Right atrium auricular region (tissue), 2 donors: ENCODE results near the gene PPM1B. TPM values are rescaled to one million over a fixed set of nuclear protein-coding genes. Genes with fewer than 3 reads are reported as not detected.

Experiments used
- DNase-seq: peaks from one replicate; pipeline ENCODE4 v3.0.0-alpha.2; 2019; ENCODE audit warnings: low spot score
- H3K27ac ChIP-seq, 2 donors: fragments of 200-600 bp; sonication (generic); 1 replicate in 1 of 2; 2 replicates in 1 of 2; pipeline ENCODE4 v1.5.1; 2016 to 2019
- H3K27me3 ChIP-seq, 2 donors: fragments of 200-600 bp; sonication (generic); one replicate each; pipeline versions ENCODE4 v1.5.1 to v1.6.0; 2017 to 2019
- H3K36me3 ChIP-seq: fragments of 200-600 bp; sonication (generic); one replicate; pipeline ENCODE4 v1.5.1; 2016
- H3K4me1 ChIP-seq, 2 donors: fragments of 200-600 bp; sonication (generic); one replicate each; pipeline versions ENCODE4 v1.5.1 to v1.6.0; 2017 to 2019
- H3K4me3 ChIP-seq, 2 donors: fragments of 200-600 bp; sonication (generic); 1 replicate in 1 of 2; 2 replicates in 1 of 2; pipeline ENCODE4 v1.5.1; 2017 to 2019; ENCODE audit warnings: mild to moderate bottlenecking in 1 of 2, moderate library complexity in 1 of 2
- H3K9me3 ChIP-seq, 2 donors: fragments of 200-600 bp; sonication (generic); one replicate each; pipeline ENCODE4 v1.5.1; 2019
- total RNA-seq, 2 donors: library from RNA; depleted of rRNA; stranded (reverse); fragments of >200 nt; gene quantifications; one replicate each; pipeline ENCODE4 v1.1.0, GENCODE V29; 2016
- TF ChIP-seq, protein P1 (sequence below), 2 donors: fragments of 200-600 bp; sonication (generic); IDR thresholded peaks; one replicate each; pipeline ENCODE4 v1.5.1; 2019; ENCODE audit warnings: antibody characterized with exemption in 2 of 2

PPM1B gene
- total RNA-seq, 2 donors from 2014 or later = 21.4 to 38.6 TPM

- Histone ChIP-seq H3K27ac (no peak overlapping the region), H3K4me3 (no peak overlapping the region), H3K36me3 (no peaks in the 10 kb centered on the region), H3K27me3 (no peaks in the 10 kb centered on the region), H3K4me1 (peaks cover 0 to 28% of the 10 kb centered on the region in 2 donors), H3K9me3 (no peaks in the 10 kb centered on the region)
- TF ChIP-seq, protein P1, sequence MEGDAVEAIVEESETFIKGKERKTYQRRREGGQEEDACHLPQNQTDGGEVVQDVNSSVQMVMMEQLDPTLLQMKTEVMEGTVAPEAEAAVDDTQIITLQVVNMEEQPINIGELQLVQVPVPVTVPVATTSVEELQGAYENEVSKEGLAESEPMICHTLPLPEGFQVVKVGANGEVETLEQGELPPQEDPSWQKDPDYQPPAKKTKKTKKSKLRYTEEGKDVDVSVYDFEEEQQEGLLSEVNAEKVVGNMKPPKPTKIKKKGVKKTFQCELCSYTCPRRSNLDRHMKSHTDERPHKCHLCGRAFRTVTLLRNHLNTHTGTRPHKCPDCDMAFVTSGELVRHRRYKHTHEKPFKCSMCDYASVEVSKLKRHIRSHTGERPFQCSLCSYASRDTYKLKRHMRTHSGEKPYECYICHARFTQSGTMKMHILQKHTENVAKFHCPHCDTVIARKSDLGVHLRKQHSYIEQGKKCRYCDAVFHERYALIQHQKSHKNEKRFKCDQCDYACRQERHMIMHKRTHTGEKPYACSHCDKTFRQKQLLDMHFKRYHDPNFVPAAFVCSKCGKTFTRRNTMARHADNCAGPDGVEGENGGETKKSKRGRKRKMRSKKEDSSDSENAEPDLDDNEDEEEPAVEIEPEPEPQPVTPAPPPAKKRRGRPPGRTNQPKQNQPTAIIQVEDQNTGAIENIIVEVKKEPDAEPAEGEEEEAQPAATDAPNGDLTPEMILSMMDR (IDR thresholded peaks at IDR 0.05) = no peak
- DNase-seq = no peak
Observed at GRCh38 chr2:44181648-44182047, 13.0 kb downstream of the PPM1B start.

DNA sequence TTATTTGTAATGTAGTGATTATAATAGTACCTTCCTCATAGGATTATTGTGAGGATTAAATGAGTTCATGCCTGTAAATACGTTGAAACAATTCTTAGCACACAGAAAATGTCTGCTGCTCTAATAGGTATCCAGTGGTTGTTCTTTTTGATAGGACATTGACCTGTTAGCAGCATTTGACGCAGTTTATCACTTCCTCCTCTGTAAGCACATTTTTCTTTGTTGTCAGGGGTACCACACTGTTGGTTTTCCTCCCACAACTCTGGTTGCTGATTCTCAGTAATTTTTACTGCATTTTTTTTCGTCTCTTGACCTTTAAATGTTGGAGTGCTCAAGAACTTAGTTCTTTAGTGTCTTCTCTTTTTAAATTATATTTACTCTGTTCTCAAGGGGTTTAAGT is 15.4 kb downstream of the PPM1B start:
- no peak for DNase-seq
- Histone ChIP-seq H3K27ac (no peak overlapping the region), H3K9me3 (no peaks in the 10 kb centered on the region), H3K27me3 (no peaks in the 10 kb centered on the region), H3K4me3 (no peak overlapping the region), H3K4me1 (peaks cover 0 to 19% of the 10 kb centered on the region in 2 donors), H3K36me3 (no peaks in the 10 kb centered on the region)
- TF ChIP-seq, protein P1 (IDR thresholded peaks at IDR 0.05) = no peak

GRCh38 chr2:44186810-44187209 is 18.1 kb downstream of the PPM1B start:
- no peak for DNase-seq
- Histone ChIP-seq H3K4me1 (peaks cover 0 to 27% of the 10 kb centered on the region in 2 donors), H3K4me3 (no peak overlapping the region), H3K27ac (no peak overlapping the region), H3K27me3 (no peaks in the 10 kb centered on the region), H3K36me3 (no peaks in the 10 kb centered on the region), H3K9me3 (no peaks in the 10 kb centered on the region)
- TF ChIP-seq, protein P1 (IDR thresholded peaks at IDR 0.05) = no peak

- peaks cover 0 to 27% of the 10 kb centered on the region in 2 donors for H3K4me1 ChIP-seq
Observed at GRCh38 chr2:44187251-44187650, 18.6 kb downstream of the PPM1B start.

DNA sequence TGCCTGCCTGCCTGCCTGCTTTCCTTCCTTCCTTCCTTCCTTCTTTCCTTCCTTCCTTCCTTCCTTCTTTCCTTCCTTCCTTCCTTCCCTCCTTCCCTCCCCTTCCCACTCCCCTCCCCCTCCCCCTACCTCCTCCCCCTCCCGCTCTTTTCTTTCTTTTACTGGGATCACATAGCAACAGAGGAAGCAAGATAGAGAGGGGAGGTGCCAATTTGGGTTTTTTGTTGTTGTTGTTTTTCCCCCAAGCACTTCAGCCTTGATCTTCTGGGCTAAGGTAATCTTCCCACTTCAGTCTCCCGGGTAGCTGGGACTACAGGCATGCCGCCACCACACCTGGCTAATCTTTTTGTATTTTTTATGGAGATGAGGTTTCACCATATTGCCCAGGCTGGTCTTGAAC is 20.0 kb downstream of the PPM1B start:
- TF ChIP-seq, protein P1 (IDR thresholded peaks at IDR 0.05) = no peak
- Histone ChIP-seq H3K4me3 (no peak overlapping the region), H3K36me3 (no peaks in the 10 kb centered on the region), H3K4me1 (peaks cover 0 to 18% of the 10 kb centered on the region in 2 donors), H3K27me3 (no peaks in the 10 kb centered on the region), H3K27ac (no peak overlapping the region), H3K9me3 (no peaks in the 10 kb centered on the region)
- no peak for DNase-seq

More at GRCh38 chr2:44187251-44187650, 18.6 kb downstream of the PPM1B start:
- no peak overlapping the region for H3K4me3 ChIP-seq
- H3K27me3 ChIP-seq = no peaks in the 10 kb centered on the region
- no peak for DNase-seq
- TF ChIP-seq, protein P1 (IDR thresholded peaks at IDR 0.05) = no peak
- no peaks in the 10 kb centered on the region for H3K36me3 ChIP-seq
- no peak overlapping the region for H3K27ac ChIP-seq
- no peaks in the 10 kb centered on the region for H3K9me3 ChIP-seq

GRCh38 chr2:44189104-44189503 is 20.4 kb downstream of the PPM1B start:
- H3K9me3 ChIP-seq = no peaks in the 10 kb centered on the region
- peaks cover 0 to 18% of the 10 kb centered on the region in 2 donors for H3K4me1 ChIP-seq
- no peak overlapping the region for H3K27ac ChIP-seq
- H3K27me3 ChIP-seq = no peaks in the 10 kb centered on the region
- TF ChIP-seq, protein P1 (IDR thresholded peaks at IDR 0.05) = no peak
- no peak overlapping the region for H3K4me3 ChIP-seq
- no peak for DNase-seq
- H3K36me3 ChIP-seq = no peaks in the 10 kb centered on the region
